PC-3 (cell line): ENCODE data around the gene HOXB2. TPM values are rescaled to one million over a fixed set of nuclear protein-coding genes. Genes with fewer than 3 reads are reported as not detected.

ENCODE experiments used
- ATAC-seq: fragments of 200-7000 bp; cut with Tn5 transposase; 2 replicates; pipeline ENCODE4 v1.9.1; 2020; ENCODE audit warnings: mild to moderate bottlenecking, moderate library complexity
- BruUV-seq: library from RNA; stranded (reverse); fragments of 400-500 nt; replicated peaks from 2 replicates; lab custom pipeline; 2021; lab: Mats Ljungman, UMichigan
- CTCF ChIA-PET: fragments of 300-600 bp; sonication (Branson Sonifier 250); formaldehyde crosslinking; loops from one replicate; lab custom pipeline; 2022; ENCODE audit warnings: antibody characterized with exemption; lab: Charles Lee
- POLR2A ChIA-PET: fragments of 300-600 bp; sonication (Branson Sonifier 250); formaldehyde crosslinking; loops from one replicate; lab custom pipeline; 2022; ENCODE audit warnings: antibody characterized with exemption; ENCODE audit not compliant: unreplicated experiment; lab: Charles Lee
- DNase-seq: peaks from one replicate; pipeline ENCODE4 v3.0.0-alpha.2; 2015
- H2AFZ ChIP-seq: fragments of 300-600 bp; sonication (generic); 2 replicates; pipeline ENCODE4 v1.6.0; 2016; ENCODE audit warnings: antibody characterized with exemption, low read length
- H3F3A ChIP-seq: fragments of 300-600 bp; sonication (generic); one replicate; pipeline ENCODE4 v1.6.0; 2017; ENCODE audit warnings: antibody characterized with exemption, low read length, control low read depth, mild to moderate bottlenecking; ENCODE audit not compliant: unreplicated experiment
- H3K27ac ChIP-seq: fragments of 300-600 bp; sonication (generic); 2 replicates; pipeline ENCODE4 v1.5.1; 2016; ENCODE audit warnings: mild to moderate bottlenecking, low read length
- H3K27me3 ChIP-seq: fragments of 300-600 bp; sonication (generic); 2 replicates; pipeline ENCODE4 v1.6.1; 2016; ENCODE audit warnings: low read length, mixed read lengths
- H3K36me3 ChIP-seq: fragments of 300-600 bp; sonication (generic); 2 replicates; pipeline ENCODE4 v1.6.1; 2016; ENCODE audit warnings: low read depth, mixed run types, low read length, mixed read lengths
- H3K4me1 ChIP-seq: fragments of 300-600 bp; sonication (generic); 2 replicates; pipeline ENCODE4 v1.5.1; 2016; ENCODE audit warnings: low read length; ENCODE audit not compliant: insufficient read depth
- H3K4me2 ChIP-seq: fragments of 300-600 bp; sonication (generic); 2 replicates; pipeline ENCODE4 v1.6.0; 2016; ENCODE audit warnings: low read length
- H3K4me3 ChIP-seq: fragments of 300-600 bp; sonication (generic); 2 replicates; pipeline ENCODE4 v1.5.1; 2016; ENCODE audit warnings: mild to moderate bottlenecking, low read length, mixed read lengths
- H3K79me2 ChIP-seq: fragments of 300-600 bp; sonication (generic); 2 replicates; pipeline ENCODE4 v1.6.1; 2017; ENCODE audit warnings: low read length, mixed read lengths
- H3K9ac ChIP-seq: fragments of 300-600 bp; sonication (generic); 2 replicates; pipeline ENCODE4 v1.6.0; 2016; ENCODE audit warnings: mild to moderate bottlenecking, low read length
- H3K9me2 ChIP-seq: fragments of 300-600 bp; sonication (generic); replicated peaks from 2 replicates; pipeline ENCODE4 v1.6.1; 2016; ENCODE audit warnings: mixed run types, low read length, mixed read lengths
- H3K9me3 ChIP-seq: fragments of 300-600 bp; sonication (generic); 2 replicates; pipeline ENCODE4 v1.6.1; 2016; ENCODE audit warnings: low read length, mixed read lengths
- H4K20me1 ChIP-seq: fragments of 300-600 bp; sonication (generic); 2 replicates; pipeline ENCODE4 v1.6.1; 2016; ENCODE audit warnings: low read length, mixed read lengths
- EZH2 ChIP-seq: fragments of 300-600 bp; sonication (generic); IDR thresholded peaks from one replicate; pipeline ENCODE4 v1.6.1; 2017; ENCODE audit warnings: antibody characterized with exemption, mild to moderate bottlenecking, low read length; ENCODE audit not compliant: unreplicated experiment
- EZH2phosphoT487 ChIP-seq: fragments of 300-600 bp; sonication (generic); IDR thresholded peaks from 2 replicates; pipeline ENCODE4 v1.6.1; 2018; ENCODE audit warnings: mild to moderate bottlenecking, antibody characterized with exemption, low read length, borderline replicate concordance
- intact Hi-C: fragments of 100-400 bp; cut with micrococcal nuclease; formaldehyde crosslinking; loops from 2 replicates; pipeline ENCODE4 v1.9.0; 2023
- total RNA-seq: library from RNA; depleted of rRNA; stranded (reverse); fragments of >200 nt; gene quantifications from 2 replicates; pipeline ENCODE4 v1.2.3, GENCODE V29; 2014; rRNA removed
- TF ChIP-seq, protein P1 (sequence below): fragments of 300-600 bp; sonication (generic); conservative IDR thresholded peaks from 2 replicates; pipeline ENCODE4 v1.5.1; 2017; ENCODE audit warnings: antibody characterized with exemption, low read depth, mild to moderate bottlenecking, low read length

Gene HOXB2
- total RNA-seq, 1 experiment from 2014 or later, result 1.1 TPM

DNA sequence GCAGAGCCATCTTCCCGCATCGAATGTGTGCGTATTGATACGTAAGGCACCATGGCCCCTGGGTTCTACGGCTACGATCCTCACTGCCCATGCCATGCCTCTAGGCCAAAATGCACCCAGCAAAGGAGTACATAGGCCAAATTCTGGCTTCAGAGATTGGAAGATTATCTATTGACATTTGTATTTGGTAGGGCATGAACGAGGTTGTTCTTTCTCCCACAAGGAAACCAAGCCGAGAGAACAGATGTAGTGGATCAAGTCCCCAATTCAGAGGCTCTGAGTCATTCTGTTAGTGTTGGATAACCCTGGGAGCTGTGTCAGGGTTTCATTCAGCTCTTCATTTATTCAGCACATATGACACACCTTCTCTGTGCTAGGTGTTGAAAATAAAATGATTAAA is 50.6 kb downstream of the HOXB2 start:
- Histone ChIP-seq H3K27me3 (no peaks in the 10 kb centered on the region), H4K20me1 (no peaks in the 10 kb centered on the region), H3K79me2 (no peaks in the 10 kb centered on the region), H3K4me3 (no peak overlapping the region), H3K36me3 (no peaks in the 10 kb centered on the region), H3K9ac (no peak overlapping the region), H3K9me3 (no peaks in the 10 kb centered on the region), H2AFZ (no peak overlapping the region), H3K27ac (peak overlapping the region; percentile 24; the same call in 1 of the 2 replicates), H3K9me2 (no peaks in the 10 kb centered on the region), H3K4me2 (0 out of 2 replicates have a peak overlapping the region, but pooled peaks have one; percentile 3), H3K4me1 (peaks cover 75% of the 10 kb centered on the region), H3F3A (peaks cover 9% of the 10 kb centered on the region)
- no TSS peak for BruUV-seq
- TF ChIP-seq EZH2phosphoT487 (no peak), EZH2 (no peak)
- TF ChIP-seq, protein P1, sequence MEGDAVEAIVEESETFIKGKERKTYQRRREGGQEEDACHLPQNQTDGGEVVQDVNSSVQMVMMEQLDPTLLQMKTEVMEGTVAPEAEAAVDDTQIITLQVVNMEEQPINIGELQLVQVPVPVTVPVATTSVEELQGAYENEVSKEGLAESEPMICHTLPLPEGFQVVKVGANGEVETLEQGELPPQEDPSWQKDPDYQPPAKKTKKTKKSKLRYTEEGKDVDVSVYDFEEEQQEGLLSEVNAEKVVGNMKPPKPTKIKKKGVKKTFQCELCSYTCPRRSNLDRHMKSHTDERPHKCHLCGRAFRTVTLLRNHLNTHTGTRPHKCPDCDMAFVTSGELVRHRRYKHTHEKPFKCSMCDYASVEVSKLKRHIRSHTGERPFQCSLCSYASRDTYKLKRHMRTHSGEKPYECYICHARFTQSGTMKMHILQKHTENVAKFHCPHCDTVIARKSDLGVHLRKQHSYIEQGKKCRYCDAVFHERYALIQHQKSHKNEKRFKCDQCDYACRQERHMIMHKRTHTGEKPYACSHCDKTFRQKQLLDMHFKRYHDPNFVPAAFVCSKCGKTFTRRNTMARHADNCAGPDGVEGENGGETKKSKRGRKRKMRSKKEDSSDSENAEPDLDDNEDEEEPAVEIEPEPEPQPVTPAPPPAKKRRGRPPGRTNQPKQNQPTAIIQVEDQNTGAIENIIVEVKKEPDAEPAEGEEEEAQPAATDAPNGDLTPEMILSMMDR, result no peak
- DNase-seq, result peak; percentile 49
- intact Hi-C loops, result no loop called here
- ChIA-PET CTCF (interaction anchor here (0.7 kb wide), 1 partner anchor 12 kb away, joined by 4 read pairs; no protein-coding TSS in a partner anchor), POLR2A (no interaction called here)
- ATAC-seq, result no peak

Other genes starting within 250 kb of the HOXB2 start
- gene SKAP1, start 114.9 kb downstream of the HOXB2 start, total RNA-seq, result not detected in 2 replicates
- gene HOXB1, start 14.1 kb downstream of the HOXB2 start, total RNA-seq, result not detected in 2 replicates
- 0.22 and 0.58 TPM in 2 replicates for gene HOXB4, start 33.2 kb upstream of the HOXB2 start, total RNA-seq
- gene HOXB3, start 45.1 kb upstream of the HOXB2 start, total RNA-seq, result 6.0 and 8.8 TPM in 2 replicates
- 0.40 and 0.95 TPM in 2 replicates for gene HOXB5, start 48.7 kb upstream of the HOXB2 start, total RNA-seq
- gene HOXB6, start 59.9 kb upstream of the HOXB2 start, total RNA-seq, result 9.5 and 11.3 TPM in 2 replicates
- not detected in 2 replicates for gene HOXB7, start 65.9 kb upstream of the HOXB2 start, total RNA-seq
- not detected in 2 replicates for gene HOXB8, start 70.2 kb upstream of the HOXB2 start, total RNA-seq
- 7.0 and 8.3 TPM in 2 replicates for gene HOXB9, start 81.2 kb upstream of the HOXB2 start, total RNA-seq
- gene PRAC1, start 177.4 kb upstream of the HOXB2 start, total RNA-seq, result 33.5 and 44.4 TPM in 2 replicates
- gene PRAC2, start 178.1 kb upstream of the HOXB2 start, total RNA-seq, result 44.1 and 51.4 TPM in 2 replicates
- gene HOXB13, start 183.6 kb upstream of the HOXB2 start, total RNA-seq, result 80.8 and 96.5 TPM in 2 replicates